ENCODE results near the gene LMNB1.

LMNB1 gene

GRCh38 chr5:126776499-126777256 is at the start of gene LMNB1 (continued):
- TF ChIP-seq ZBTB48 (tag by site-specific recombination; IDR thresholded peaks at IDR 0.05): peak; percentile 95
- peak; percentile 70 for TF ChIP-seq ZNF449 (tag by site-specific recombination; IDR thresholded peaks at IDR 0.05)
- TF ChIP-seq ATF2 (tag by site-specific recombination; IDR thresholded peaks at IDR 0.05; ENCODE audit: low read depth): peak; percentile 84
- peak; percentile 100 for TF ChIP-seq ZBTB8A (tag by site-specific recombination; IDR thresholded peaks at IDR 0.05)
- TF ChIP-seq ZFP37 (tag by site-specific recombination; IDR thresholded peaks at IDR 0.05): peak; percentile 90
- TF ChIP-seq PRDM4 (tag by site-specific recombination; IDR thresholded peaks at IDR 0.05): peak; percentile 61
- 0 out of 2 replicates have a peak, but pooled peaks have one; percentile 38 for TF ChIP-seq ZBTB1 (tag by site-specific recombination; IDR thresholded peaks at IDR 0.05)
- TF ChIP-seq ZNF23 (tag by site-specific recombination; IDR thresholded peaks at IDR 0.05; ENCODE audit: borderline replicate concordance): no peak
- TF ChIP-seq ZBTB20 (tag by site-specific recombination; IDR thresholded peaks at IDR 0.05): peak; percentile 92
- peak; percentile 80 for TF ChIP-seq ZNF76 (tag by site-specific recombination; IDR thresholded peaks at IDR 0.05; ENCODE audit: borderline replicate concordance, low read depth)
- TF ChIP-seq ZNF18 (tag by site-specific recombination; IDR thresholded peaks at IDR 0.05): 0 out of 2 replicates have a peak, but pooled peaks have one; percentile 26
- TF ChIP-seq INSM2 (tag by site-specific recombination; IDR thresholded peaks at IDR 0.05): peak; percentile 76
- TF ChIP-seq ZNF223 (tag by site-specific recombination; IDR thresholded peaks at IDR 0.05): 0 out of 2 replicates have a peak, but pooled peaks have one; percentile 13
- peak; percentile 77 for TF ChIP-seq ZIC2 (tag by site-specific recombination; IDR thresholded peaks at IDR 0.05)
- TF ChIP-seq ZNF48 (tag by site-specific recombination; IDR thresholded peaks at IDR 0.05): no peak
- TF ChIP-seq ZBTB6 (tag by site-specific recombination; IDR thresholded peaks at IDR 0.05): peak; percentile 48; the same call in 1 of the 2 replicates
- no peak for TF ChIP-seq ZNF704 (tag by site-specific recombination; IDR thresholded peaks at IDR 0.05)
- TF ChIP-seq ZNF621 (tag by site-specific recombination; IDR thresholded peaks at IDR 0.05): no peak
- peak; percentile 87 for TF ChIP-seq MZF1 (tag by site-specific recombination; IDR thresholded peaks at IDR 0.05; ENCODE audit: borderline replicate concordance)
- TF ChIP-seq ZNF514 (tag by site-specific recombination; IDR thresholded peaks at IDR 0.05): no peak
- peak; percentile 81 for TF ChIP-seq BCL11A (tag by site-specific recombination; IDR thresholded peaks at IDR 0.05; ENCODE audit: low read depth)
- no peak for TF ChIP-seq ZNF266 (tag by site-specific recombination; IDR thresholded peaks at IDR 0.05; ENCODE audit: low read depth)
- peak; percentile 82 for TF ChIP-seq ZSCAN30 (tag by site-specific recombination; IDR thresholded peaks at IDR 0.05)
- TF ChIP-seq GFI1B (tag by site-specific recombination; IDR thresholded peaks at IDR 0.05): no peak
- peak; percentile 93 for TF ChIP-seq ZNF692 (tag by site-specific recombination; IDR thresholded peaks at IDR 0.05)
- peak; percentile 25; the same call in 1 of the 2 replicates for TF ChIP-seq ZNF391 (tag by site-specific recombination; IDR thresholded peaks at IDR 0.05; ENCODE audit: borderline replicate concordance, low read depth)
